ENCODE measurements around the gene SALL2. TPM values are rescaled to one million over a fixed set of nuclear protein-coding genes. Genes with fewer than 3 reads are reported as not detected.

SALL2 gene
- total RNA-seq, 1 donor from 2014 or later: 17.1 TPM

DNA sequence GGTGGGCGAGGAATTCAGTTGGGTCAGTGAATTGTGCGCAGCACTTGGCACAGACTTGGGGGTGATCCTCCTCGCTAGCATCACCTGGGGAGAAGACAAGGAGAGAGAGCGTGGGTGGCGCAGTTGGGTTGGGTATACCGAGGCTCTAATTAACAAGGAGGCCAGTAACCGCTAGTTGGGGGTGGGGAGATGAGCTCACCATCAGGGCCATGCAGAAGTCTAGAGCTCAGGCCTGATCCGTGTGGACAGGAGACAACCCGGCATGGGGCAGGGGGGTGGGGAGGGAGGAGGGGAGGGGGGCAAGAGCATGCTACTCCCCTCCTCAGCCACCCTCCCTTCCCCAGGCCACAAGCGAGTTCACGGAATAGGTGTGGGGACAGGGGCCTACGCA lies 580 bp downstream of the SALL2 start:
- peak overlapping the region; percentile 90 for H3K4me3 ChIP-seq (ENCODE audit: low read depth, low read length)
- TF ChIP-seq, protein P1, sequence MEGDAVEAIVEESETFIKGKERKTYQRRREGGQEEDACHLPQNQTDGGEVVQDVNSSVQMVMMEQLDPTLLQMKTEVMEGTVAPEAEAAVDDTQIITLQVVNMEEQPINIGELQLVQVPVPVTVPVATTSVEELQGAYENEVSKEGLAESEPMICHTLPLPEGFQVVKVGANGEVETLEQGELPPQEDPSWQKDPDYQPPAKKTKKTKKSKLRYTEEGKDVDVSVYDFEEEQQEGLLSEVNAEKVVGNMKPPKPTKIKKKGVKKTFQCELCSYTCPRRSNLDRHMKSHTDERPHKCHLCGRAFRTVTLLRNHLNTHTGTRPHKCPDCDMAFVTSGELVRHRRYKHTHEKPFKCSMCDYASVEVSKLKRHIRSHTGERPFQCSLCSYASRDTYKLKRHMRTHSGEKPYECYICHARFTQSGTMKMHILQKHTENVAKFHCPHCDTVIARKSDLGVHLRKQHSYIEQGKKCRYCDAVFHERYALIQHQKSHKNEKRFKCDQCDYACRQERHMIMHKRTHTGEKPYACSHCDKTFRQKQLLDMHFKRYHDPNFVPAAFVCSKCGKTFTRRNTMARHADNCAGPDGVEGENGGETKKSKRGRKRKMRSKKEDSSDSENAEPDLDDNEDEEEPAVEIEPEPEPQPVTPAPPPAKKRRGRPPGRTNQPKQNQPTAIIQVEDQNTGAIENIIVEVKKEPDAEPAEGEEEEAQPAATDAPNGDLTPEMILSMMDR (IDR thresholded peaks at IDR 0.05; ENCODE audit: insufficient read depth, low read length, poor library complexity, severe bottlenecking): no peak
- no peaks in the 10 kb centered on the region for H3K27me3 ChIP-seq (ENCODE audit: control insufficient read depth, insufficient read depth, low read length)
- DNase-seq (ENCODE audit: low read depth): no peak
- peaks cover 1% of the 10 kb centered on the region for H3K36me3 ChIP-seq (ENCODE audit: control insufficient read depth, insufficient read depth, low read length)

DNA sequence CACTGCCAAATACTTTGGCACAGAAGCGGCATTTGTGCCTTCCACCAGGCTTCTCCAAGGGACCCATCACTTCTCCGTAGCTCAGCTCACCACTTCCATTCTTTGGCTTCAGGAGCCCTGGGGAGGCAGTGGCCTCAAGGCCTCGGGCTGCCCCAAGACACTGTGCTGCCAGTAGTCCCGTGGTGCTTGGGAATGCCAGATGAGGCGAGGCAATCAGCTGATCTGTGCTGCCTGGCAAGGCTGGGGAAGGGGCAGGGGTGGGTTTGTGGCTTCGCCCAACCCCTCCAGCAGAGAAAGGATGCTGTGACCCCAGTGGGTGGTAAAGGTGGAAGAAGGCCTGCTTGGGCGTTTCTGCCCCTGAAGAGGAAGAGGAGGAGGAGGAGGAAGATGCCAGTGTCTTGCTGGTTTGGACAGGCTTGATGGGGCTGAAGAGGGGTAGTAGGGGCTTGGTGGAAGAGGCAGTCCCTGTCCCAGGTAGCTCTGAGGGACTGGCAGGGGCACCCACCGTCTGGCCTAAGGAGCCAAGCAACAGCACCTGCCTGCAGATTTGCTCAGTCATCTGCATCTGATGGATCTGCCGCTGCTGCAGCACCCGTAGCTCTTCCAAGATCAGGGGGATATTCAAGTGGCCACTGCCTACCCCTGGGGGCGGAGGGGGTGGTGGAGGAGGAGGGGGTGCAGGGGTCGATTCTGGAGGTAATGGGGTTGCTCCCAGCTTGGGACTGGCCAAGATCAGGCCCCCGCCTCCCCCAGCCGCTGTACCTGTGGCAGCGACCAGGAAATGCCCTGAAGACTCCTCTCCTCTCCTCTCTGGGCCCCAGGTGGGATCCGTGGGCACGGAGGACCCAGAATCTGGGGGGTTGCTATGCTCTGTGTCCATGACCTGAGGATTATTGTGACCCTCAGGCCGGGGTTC lies 1.3 kb downstream of the SALL2 start:
- Histone ChIP-seq H3K4me3 (ENCODE audit: low read depth, low read length) (peak overlapping the region; percentile 90), H3K36me3 (ENCODE audit: control insufficient read depth, insufficient read depth, low read length) (peaks cover 1% of the 10 kb centered on the region), H3K27me3 (ENCODE audit: control insufficient read depth, insufficient read depth, low read length) (no peaks in the 10 kb centered on the region)
- no peak for DNase-seq (ENCODE audit: low read depth)
- TF ChIP-seq, protein P1 (IDR thresholded peaks at IDR 0.05; ENCODE audit: insufficient read depth, low read length, poor library complexity, severe bottlenecking): no peak

DNA sequence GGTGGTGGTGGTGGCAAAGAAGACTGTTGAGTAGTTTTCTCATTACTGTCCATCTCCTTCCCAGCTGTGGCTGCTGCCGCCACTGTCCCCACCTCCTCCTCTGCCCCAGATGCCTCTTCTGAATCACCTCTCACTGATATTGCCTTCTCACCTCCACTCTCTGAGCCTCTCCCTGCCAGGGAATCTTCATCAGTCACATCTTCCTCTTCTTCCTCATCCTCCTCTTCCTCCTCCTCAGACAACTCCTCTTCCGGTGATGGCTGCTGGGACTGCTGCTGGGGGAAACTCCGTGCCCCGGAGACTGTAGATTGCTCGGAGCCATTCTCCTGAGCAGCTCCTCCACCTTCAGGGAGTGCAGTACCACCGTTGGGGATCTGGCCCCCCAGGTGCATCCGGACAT lies 2.9 kb downstream of the SALL2 start:
- Histone ChIP-seq H3K4me3 (ENCODE audit: low read depth, low read length) (no peak overlapping the region), H3K36me3 (ENCODE audit: control insufficient read depth, insufficient read depth, low read length) (peaks cover 1% of the 10 kb centered on the region), H3K27me3 (ENCODE audit: control insufficient read depth, insufficient read depth, low read length) (no peaks in the 10 kb centered on the region)
- TF ChIP-seq, protein P1 (IDR thresholded peaks at IDR 0.05; ENCODE audit: insufficient read depth, low read length, poor library complexity, severe bottlenecking): no peak
- DNase-seq (ENCODE audit: low read depth): no peak

DNA sequence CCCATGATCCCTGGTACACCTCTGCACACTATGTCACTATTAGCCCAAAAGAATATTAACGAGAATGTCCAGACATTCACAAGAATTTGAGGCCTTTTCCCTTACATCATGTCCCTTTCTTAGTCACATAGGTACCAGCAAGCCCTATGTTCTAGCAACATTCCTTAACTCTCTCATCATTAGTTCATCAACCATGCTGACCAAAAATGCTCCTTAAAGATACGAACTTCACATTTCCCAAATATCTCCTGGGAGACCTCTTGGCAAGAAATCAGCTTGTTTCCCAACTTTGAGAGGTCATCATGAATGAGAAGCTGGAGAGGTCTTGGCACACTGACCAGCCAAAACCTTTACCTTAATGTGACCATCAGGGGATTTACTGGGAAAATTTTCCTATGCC lies 4.6 kb downstream of the SALL2 start:
- H3K27me3 ChIP-seq (ENCODE audit: control insufficient read depth, insufficient read depth, low read length): no peaks in the 10 kb centered on the region
- H3K36me3 ChIP-seq (ENCODE audit: control insufficient read depth, insufficient read depth, low read length): peaks cover 1% of the 10 kb centered on the region
- no peak for DNase-seq (ENCODE audit: low read depth)
- no peak overlapping the region for H3K4me3 ChIP-seq (ENCODE audit: low read depth, low read length)
- TF ChIP-seq, protein P1 (IDR thresholded peaks at IDR 0.05; ENCODE audit: insufficient read depth, low read length, poor library complexity, severe bottlenecking): no peak

DNA sequence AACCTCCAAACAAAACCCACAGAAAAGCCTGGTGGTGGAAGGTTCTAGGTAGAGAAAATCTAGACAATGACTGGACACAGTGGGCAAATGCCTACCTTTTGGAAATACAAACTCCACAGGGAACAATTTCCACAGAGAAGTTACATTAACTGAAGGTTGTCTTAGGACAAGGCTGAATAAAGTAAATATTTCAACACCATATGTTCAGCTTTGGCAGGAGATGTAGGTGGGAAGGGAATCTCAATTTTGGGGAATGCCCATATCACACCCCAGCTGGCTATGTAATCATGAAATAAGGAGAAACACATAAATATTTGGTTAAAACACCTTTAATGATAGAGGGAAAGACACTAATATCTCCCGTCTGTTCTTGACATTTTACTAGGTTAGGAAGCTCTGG lies 5.4 kb downstream of the SALL2 start:
- no peaks in the 10 kb centered on the region for H3K27me3 ChIP-seq (ENCODE audit: control insufficient read depth, insufficient read depth, low read length)
- no peak overlapping the region for H3K4me3 ChIP-seq (ENCODE audit: low read depth, low read length)
- peaks cover 1% of the 10 kb centered on the region for H3K36me3 ChIP-seq (ENCODE audit: control insufficient read depth, insufficient read depth, low read length)
- no peak for DNase-seq (ENCODE audit: low read depth)
- TF ChIP-seq, protein P1 (IDR thresholded peaks at IDR 0.05; ENCODE audit: insufficient read depth, low read length, poor library complexity, severe bottlenecking): no peak
